Esophagus squamous epithelium (tissue), 5 donors: ENCODE results near the gene SUN5. TPM values are rescaled to one million over a fixed set of nuclear protein-coding genes. Genes with fewer than 3 reads are reported as not detected.

Source experiments
- DNase-seq: peaks from one replicate; lab custom pipeline; 2025; lab: John Stamatoyannopoulos, UW
- H3K27ac ChIP-seq, 4 donors: fragments of 200-600 bp; sonication (generic); one replicate each; pipeline ENCODE4 v1.5.1; 2016 to 2019; ENCODE audit warnings: mild to moderate bottlenecking in 1 of 4
- H3K27me3 ChIP-seq, 4 donors: fragments of 200-600 bp; sonication (generic); 1 replicate in 3 of 4; 2 replicates in 1 of 4; pipeline versions ENCODE4 v1.5.1 to v1.6.0; 2017 to 2021; ENCODE audit warnings: antibody characterized with exemption in 1 of 4
- H3K36me3 ChIP-seq, 3 donors: fragments of 200-600 bp; sonication (generic); one replicate each; pipeline ENCODE4 v1.5.1; 2016 to 2019
- H3K4me1 ChIP-seq, 3 donors: fragments of 200-600 bp; sonication (generic); one replicate each; pipeline ENCODE4 v1.5.1; 2017 to 2019
- H3K4me3 ChIP-seq, 4 donors: fragments of 200-600 bp; sonication (generic); 1 replicate in 3 of 4; 2 replicates in 1 of 4; pipeline ENCODE4 v1.5.1; 2016 to 2019; ENCODE audit warnings: mild to moderate bottlenecking in 2 of 4, moderate library complexity in 1 of 4
- H3K9me3 ChIP-seq, 3 donors: fragments of 200-600 bp; sonication (generic); one replicate each; pipeline ENCODE4 v1.5.1; 2016 to 2019
- POLR2A ChIP-seq, 4 donors: fragments of 450-650 bp; IDR thresholded peaks; one replicate each; pipeline ENCODE4 v1.6.1; 2017; ENCODE audit warnings: antibody characterized with exemption in 4 of 4, mild to moderate bottlenecking in 4 of 4, moderate library complexity in 3 of 4
- WGBS, 2 donors: methylation state at CpG; one replicate each; pipeline ENCODE4 v1.1.5; 2018; 5-methylcytosine and 5-hydroxymethylcytosine counted together
- intact Hi-C: fragments of 100-400 bp; cut with DNase I; formaldehyde crosslinking; loops from one replicate; pipeline ENCODE4 v1.15.0; 2022
- total RNA-seq, 4 donors: library from RNA; depleted of rRNA; stranded (reverse); fragments of >200 nt; gene quantifications; one replicate each; pipeline ENCODE4 v1.1.0, GENCODE V29; 2016
- TF ChIP-seq, protein P1 (sequence below), 6 experiments: fragments of 450-650 bp in 4 of 6; fragments of 200-600 bp in 2 of 6; sonication (generic) in 2 of 6; IDR thresholded peaks; one replicate each; pipeline ENCODE4 v1.5.1; 2016 to 2019; ENCODE audit warnings: antibody characterized with exemption in 6 of 6, mild to moderate bottlenecking in 4 of 6, moderate library complexity in 4 of 6
- donor health status: DM: yes; HTN: yes; CAD: no.

SUN5 gene
- total RNA-seq, 4 donors from 2014 or later = not detected

DNA sequence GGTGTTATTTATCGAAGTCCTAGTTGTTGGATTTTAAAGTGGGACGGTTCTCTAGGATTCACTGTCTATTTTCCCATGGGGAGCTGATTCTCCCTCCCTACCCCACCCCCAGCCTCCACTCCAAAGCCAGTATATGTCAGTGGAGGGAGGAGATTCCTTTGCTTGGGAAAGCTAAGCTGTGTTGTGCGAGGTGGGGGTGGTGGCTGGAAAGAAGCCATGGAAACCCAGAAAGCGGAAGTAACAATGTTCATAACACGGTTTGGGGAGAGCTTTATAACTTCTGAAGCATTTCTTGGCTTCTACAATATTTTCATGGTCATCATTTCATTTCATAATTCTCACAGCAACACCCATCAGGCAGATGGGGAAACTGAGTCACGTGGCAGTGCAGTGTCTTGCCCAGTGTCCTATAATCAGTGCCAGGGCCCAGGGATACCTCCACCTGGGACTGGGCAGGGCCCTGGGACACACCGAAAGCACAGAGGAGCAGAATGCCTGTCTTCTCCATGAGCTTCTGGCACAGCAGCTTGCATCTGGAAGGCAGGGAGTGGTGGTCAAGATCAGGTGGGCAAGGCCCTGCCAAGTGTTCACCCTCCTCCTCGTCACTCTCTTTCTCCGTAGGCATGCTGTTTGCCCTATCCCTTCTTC lies 4.5 kb downstream of the SUN5 start:
- TF ChIP-seq, protein P1, sequence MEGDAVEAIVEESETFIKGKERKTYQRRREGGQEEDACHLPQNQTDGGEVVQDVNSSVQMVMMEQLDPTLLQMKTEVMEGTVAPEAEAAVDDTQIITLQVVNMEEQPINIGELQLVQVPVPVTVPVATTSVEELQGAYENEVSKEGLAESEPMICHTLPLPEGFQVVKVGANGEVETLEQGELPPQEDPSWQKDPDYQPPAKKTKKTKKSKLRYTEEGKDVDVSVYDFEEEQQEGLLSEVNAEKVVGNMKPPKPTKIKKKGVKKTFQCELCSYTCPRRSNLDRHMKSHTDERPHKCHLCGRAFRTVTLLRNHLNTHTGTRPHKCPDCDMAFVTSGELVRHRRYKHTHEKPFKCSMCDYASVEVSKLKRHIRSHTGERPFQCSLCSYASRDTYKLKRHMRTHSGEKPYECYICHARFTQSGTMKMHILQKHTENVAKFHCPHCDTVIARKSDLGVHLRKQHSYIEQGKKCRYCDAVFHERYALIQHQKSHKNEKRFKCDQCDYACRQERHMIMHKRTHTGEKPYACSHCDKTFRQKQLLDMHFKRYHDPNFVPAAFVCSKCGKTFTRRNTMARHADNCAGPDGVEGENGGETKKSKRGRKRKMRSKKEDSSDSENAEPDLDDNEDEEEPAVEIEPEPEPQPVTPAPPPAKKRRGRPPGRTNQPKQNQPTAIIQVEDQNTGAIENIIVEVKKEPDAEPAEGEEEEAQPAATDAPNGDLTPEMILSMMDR (IDR thresholded peaks at IDR 0.05) = no peak
- no peak for TF ChIP-seq POLR2A (IDR thresholded peaks at IDR 0.05)
- H3K4me3 ChIP-seq = no peak overlapping the region
- peaks cover 0 to 10% (median 6%) of the 10 kb centered on the region in 3 donors for H3K9me3 ChIP-seq
- WGBS, 2 donors = 49 to 57% methylated on average over 8 to 9 of the region's 9 CpGs
- no peak overlapping the region for H3K27ac ChIP-seq
- intact Hi-C loops = no loop called here
- H3K27me3 ChIP-seq = peaks cover 0 to 22% (median 0%) of the 10 kb centered on the region in 4 donors
- no peak for DNase-seq
- H3K4me1 ChIP-seq = no peaks in the 10 kb centered on the region
- no peaks in the 10 kb centered on the region for H3K36me3 ChIP-seq

DNA sequence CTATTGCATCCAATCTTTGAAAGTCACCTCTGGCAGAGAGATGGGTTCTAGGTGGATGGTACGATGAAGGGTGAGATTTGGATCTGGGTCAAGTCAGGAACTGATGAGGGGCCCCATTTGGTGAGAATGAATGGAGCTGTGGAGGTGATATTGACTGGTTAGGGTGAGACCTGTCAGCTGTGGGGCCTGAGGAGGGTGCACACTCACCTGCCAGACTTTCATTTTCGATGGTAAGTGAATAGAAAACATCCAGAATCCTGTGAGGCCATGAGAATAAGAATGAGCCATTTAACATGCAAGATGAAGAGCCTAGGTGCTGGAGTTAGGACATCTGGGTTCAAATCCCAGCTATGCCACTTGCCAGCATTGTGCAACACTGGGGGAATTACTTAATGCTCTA lies 6.8 kb downstream of the SUN5 start:
- intact Hi-C loops = no loop called here
- TF ChIP-seq, protein P1 (IDR thresholded peaks at IDR 0.05) = no peak
- no peak for TF ChIP-seq POLR2A (IDR thresholded peaks at IDR 0.05)
- Histone ChIP-seq H3K4me3 (no peak overlapping the region), H3K36me3 (no peaks in the 10 kb centered on the region), H3K27ac (no peak overlapping the region), H3K9me3 (peaks cover 0 to 10% (median 6%) of the 10 kb centered on the region in 3 donors), H3K4me1 (no peaks in the 10 kb centered on the region), H3K27me3 (peaks cover 0 to 23% (median 0%) of the 10 kb centered on the region in 4 donors)
- 63 to 68% methylated on average over 2 of the region's 2 CpGs for WGBS, 2 donors
- DNase-seq = no peak

DNA sequence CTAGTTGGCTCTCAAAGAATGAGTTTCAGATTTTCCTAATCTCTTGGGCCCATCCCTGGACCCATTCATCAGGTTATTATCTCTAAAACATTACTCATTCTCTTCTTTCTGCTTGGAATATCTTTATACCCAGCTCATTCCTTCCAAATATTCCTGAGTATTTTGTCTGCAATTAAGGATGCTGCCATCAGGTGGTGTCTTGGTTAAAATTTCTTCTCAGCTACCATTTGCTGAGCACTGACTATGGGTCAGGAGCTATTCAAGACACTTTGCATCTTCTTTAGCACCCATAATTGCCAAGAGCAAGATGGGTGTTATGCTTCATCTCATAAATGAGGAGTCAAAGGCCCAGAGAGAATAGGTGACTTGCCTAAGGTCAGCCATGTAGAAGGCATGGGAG lies 8.4 kb downstream of the SUN5 start:
- no peak for TF ChIP-seq POLR2A (IDR thresholded peaks at IDR 0.05)
- TF ChIP-seq, protein P1 (IDR thresholded peaks at IDR 0.05) = peak in 1 of 6 experiments; percentile 26
- Histone ChIP-seq H3K9me3 (peaks cover 0 to 10% (median 6%) of the 10 kb centered on the region in 3 donors), H3K27ac (no peak overlapping the region), H3K4me3 (no peak overlapping the region), H3K4me1 (no peaks in the 10 kb centered on the region), H3K36me3 (no peaks in the 10 kb centered on the region), H3K27me3 (peaks cover 0 to 24% (median 0%) of the 10 kb centered on the region in 4 donors)
- intact Hi-C loops = no loop called here
- DNase-seq = no peak

DNA sequence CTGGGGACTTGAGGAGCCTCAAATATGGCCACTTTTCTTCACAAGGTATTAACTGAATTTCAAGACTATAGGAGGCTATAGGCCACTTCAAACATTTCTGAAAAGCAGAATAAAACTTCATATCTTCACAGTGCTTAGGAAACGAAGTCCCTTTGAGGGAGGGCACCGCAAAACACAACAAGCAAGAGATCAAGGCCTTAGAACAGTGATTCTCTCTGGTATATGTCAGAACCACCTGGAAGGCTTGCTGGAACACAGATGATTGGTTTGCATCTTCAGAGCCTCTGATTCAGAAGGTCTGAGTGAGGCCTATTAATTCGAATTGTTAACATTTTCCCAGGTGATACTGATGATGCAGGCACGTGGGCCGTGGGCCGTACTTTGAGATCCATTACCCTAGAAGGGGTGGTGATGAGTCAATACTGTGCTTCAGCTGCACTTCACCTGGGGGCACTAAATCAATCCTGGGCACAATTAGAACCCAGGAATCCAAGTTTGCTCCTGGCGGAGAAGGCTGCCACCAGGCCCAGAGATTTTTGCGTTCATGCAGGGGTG lies 10.7 kb downstream of the SUN5 start:
- no peaks in the 10 kb centered on the region for H3K4me1 ChIP-seq
- no peak overlapping the region for H3K27ac ChIP-seq
- no peak overlapping the region for H3K4me3 ChIP-seq
- peaks cover 0 to 10% (median 6%) of the 10 kb centered on the region in 3 donors for H3K9me3 ChIP-seq
- H3K36me3 ChIP-seq = no peaks in the 10 kb centered on the region
- intact Hi-C loops = no loop called here
- WGBS, 2 donors = 56 to 71% methylated on average over 7 to 8 of the region's 8 CpGs
- TF ChIP-seq, protein P1 (IDR thresholded peaks at IDR 0.05) = no peak
- no peak for TF ChIP-seq POLR2A (IDR thresholded peaks at IDR 0.05)
- peaks cover 0 to 34% (median 0%) of the 10 kb centered on the region in 4 donors for H3K27me3 ChIP-seq
- DNase-seq = no peak
